Measurements from ENCODE around the gene TLR10. TPM values are rescaled to one million over a fixed set of nuclear protein-coding genes. Genes with fewer than 3 reads are reported as not detected.

The TLR10 gene
- total RNA-seq, 6 experiments from 2014 or later: not detected

DNA sequence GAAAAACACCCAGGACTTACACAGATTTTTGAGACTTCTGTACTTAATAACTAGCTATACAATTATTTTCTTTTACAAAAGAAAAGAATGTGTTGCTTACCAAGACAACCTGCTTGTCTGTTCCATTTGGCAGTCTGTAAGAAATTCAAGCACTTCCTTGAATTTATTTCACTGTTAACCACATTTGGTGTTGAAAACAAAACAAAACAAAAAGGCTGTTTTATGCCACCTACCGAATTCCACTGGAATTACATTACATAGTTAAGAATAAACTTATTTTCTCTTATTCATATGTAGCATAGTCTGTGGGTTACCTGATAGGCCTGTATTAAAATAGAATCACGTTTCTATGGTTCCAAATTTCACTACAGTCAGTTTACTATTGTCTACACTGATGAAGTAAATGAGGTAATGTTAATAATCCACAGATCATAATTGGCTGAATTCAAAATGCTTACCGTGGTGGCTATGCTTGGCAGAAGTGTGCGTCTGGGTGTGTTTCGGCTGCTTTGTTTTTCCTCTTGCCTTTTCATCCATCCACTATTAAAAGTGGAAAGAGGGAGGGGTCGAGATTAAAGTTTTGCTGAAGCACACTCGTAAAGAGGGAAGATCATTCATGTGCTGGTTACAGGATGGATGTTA lies 22.0 kb upstream of the TLR10 start, which contains the start of gene TLR1:
TSS of gene TLR1 (minus strand) at position 138 of the 642 bp plus-strand sequence. CDS start 5,960 bp downstream, outside the sequence.
- H3K4me1 Mint-ChIP-seq (ENCODE audit: low read depth): peaks cover 17% of the 10 kb centered on the region; the same call in 1 of the 2 replicates
- peak within 1 kb of the TSS; percentile 34; the same call in 1 of the 2 replicates for H3K4me3 Mint-ChIP-seq
- H3K27me3 Mint-ChIP-seq (ENCODE audit: insufficient read depth): peaks cover 2% of the 10 kb centered on the region; the same call in 1 of the 2 replicates
- H3K36me3 Mint-ChIP-seq (ENCODE audit: low read depth): no peaks in the 10 kb centered on the region
- H3K9me3 Mint-ChIP-seq: no peaks in the 10 kb centered on the region
- TF ChIP-seq, protein P1, sequence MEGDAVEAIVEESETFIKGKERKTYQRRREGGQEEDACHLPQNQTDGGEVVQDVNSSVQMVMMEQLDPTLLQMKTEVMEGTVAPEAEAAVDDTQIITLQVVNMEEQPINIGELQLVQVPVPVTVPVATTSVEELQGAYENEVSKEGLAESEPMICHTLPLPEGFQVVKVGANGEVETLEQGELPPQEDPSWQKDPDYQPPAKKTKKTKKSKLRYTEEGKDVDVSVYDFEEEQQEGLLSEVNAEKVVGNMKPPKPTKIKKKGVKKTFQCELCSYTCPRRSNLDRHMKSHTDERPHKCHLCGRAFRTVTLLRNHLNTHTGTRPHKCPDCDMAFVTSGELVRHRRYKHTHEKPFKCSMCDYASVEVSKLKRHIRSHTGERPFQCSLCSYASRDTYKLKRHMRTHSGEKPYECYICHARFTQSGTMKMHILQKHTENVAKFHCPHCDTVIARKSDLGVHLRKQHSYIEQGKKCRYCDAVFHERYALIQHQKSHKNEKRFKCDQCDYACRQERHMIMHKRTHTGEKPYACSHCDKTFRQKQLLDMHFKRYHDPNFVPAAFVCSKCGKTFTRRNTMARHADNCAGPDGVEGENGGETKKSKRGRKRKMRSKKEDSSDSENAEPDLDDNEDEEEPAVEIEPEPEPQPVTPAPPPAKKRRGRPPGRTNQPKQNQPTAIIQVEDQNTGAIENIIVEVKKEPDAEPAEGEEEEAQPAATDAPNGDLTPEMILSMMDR (IDR thresholded peaks at IDR 0.05): peak; percentile 80
- no peak within 1 kb of the TSS; the same call in 1 of the 2 replicates for H3K27ac Mint-ChIP-seq
- peak; percentile 42 for DNase-seq

DNA sequence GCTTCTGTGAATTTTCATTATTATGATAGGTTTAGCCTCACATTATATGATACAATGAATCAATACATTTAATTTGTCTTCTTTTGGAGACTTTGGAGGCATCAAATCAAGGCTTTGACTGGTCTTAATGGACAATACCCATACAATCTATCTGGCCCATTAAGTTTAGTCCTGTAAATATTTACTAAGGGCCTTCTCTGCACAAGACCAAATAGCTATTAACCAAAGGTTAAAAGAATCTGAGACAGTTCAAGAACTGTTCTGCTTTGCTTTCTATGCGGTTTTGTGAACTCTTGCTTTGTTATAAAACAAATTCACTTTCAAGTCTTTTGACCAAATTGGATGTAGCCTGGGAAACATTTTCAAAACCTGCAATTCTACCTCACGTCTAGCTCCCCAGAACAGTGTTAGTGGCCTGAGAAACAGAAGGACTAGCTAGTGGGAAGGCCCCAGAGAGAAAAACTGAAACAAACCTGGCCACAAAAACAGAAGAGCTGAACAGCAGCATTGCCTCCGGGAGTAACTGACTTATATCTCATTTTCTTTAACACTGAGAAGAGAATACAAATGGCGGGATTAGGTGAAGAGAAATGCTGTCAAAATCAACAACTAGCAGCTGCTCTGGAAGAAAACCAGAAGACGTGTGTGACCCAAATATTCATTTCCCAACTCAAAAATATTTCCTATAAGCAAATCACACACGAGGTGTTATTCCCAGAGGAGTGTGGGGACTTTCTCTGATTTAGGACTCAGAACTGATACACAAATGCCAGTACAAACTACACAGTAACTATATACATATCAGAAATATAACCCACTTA lies 21.3 kb upstream of the TLR10 start:
- TF ChIP-seq, protein P1 (IDR thresholded peaks at IDR 0.05): no peak
- no peak for DNase-seq
- no peaks in the 10 kb centered on the region for H3K36me3 Mint-ChIP-seq (ENCODE audit: low read depth)
- no peak overlapping the region for H3K27ac Mint-ChIP-seq
- no peak overlapping the region for H3K4me3 Mint-ChIP-seq
- H3K27me3 Mint-ChIP-seq (ENCODE audit: insufficient read depth): peaks cover 2% of the 10 kb centered on the region; the same call in 1 of the 2 replicates
- H3K4me1 Mint-ChIP-seq (ENCODE audit: low read depth): peaks cover 17% of the 10 kb centered on the region; the same call in 1 of the 2 replicates
- H3K9me3 Mint-ChIP-seq: no peaks in the 10 kb centered on the region

DNA sequence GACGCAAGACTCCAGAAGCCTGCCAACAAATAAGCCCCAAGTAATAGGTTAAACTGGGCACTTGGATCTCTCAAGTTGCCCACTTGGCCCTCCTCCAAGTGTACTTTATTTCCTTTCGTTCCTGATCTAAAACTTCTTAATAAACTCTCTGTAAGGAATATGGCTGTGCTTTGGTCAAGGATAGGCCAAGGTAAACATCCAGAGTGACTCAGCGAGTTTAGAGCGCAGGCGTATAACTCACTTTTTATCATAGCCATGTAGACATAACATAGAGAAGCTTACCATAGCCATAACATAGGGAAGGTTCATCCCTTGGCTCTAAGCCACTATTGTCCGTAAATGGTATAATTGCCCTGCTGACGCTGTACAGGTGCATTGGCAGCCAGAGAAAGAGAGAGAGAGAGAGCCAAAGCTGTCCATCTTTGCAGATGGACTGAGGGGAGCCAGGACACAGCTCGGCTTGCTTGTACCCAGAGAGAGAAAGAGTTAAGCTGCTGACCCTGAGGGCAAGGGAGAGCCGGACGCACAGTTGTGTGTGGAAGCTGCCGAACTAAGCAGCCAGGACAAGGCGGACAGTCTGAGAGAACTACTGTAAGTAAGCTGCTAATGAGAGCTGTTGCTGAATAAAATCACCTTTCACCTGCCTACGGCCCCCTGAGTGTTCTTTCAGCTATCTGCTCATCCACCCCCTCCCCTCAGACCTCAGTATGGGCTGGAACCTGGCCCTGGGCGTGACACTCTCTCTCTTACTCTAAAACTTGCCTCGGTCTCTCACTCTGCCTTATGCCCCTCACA lies 20.0 kb upstream of the TLR10 start:
- no peak overlapping the region for H3K27ac Mint-ChIP-seq
- peaks cover 17% of the 10 kb centered on the region; the same call in 1 of the 2 replicates for H3K4me1 Mint-ChIP-seq (ENCODE audit: low read depth)
- no peak overlapping the region for H3K4me3 Mint-ChIP-seq
- H3K27me3 Mint-ChIP-seq (ENCODE audit: insufficient read depth): peaks cover 2% of the 10 kb centered on the region; the same call in 1 of the 2 replicates
- TF ChIP-seq, protein P1 (IDR thresholded peaks at IDR 0.05): no peak
- H3K36me3 Mint-ChIP-seq (ENCODE audit: low read depth): no peaks in the 10 kb centered on the region
- H3K9me3 Mint-ChIP-seq: no peaks in the 10 kb centered on the region
- DNase-seq: no peak

DNA sequence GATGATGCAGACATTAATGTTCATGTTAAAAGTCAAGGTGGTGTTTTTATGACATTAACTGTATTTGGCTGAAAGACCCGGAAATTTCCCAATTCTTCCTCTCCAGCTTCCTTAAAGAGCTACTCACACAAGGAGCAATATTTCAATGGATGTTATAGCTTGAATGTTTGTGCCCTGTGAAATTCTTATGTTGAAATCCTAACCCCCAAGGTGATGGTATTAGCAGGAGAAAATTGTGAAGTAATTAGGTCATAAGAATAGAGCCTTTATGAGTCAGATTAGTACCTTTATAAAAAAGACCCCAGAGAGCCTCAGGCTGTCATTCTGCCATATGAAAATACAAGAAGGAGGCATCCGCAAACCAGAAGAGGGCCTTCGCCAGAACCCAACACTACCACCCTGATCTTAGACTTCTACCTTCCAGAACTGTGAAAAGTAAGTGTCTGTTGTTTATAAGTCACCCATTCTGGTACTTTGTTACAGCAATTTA lies 18.2 kb upstream of the TLR10 start:
- TF ChIP-seq, protein P1 (IDR thresholded peaks at IDR 0.05): no peak
- Mint-ChIP-seq H3K9me3 (no peaks in the 10 kb centered on the region), H3K4me3 (no peak overlapping the region), H3K27ac (no peak overlapping the region), H3K4me1 (ENCODE audit: low read depth) (peaks cover 17% of the 10 kb centered on the region; the same call in 1 of the 2 replicates), H3K27me3 (ENCODE audit: insufficient read depth) (peaks cover 8% of the 10 kb centered on the region), H3K36me3 (ENCODE audit: low read depth) (no peaks in the 10 kb centered on the region)
- no peak for DNase-seq

DNA sequence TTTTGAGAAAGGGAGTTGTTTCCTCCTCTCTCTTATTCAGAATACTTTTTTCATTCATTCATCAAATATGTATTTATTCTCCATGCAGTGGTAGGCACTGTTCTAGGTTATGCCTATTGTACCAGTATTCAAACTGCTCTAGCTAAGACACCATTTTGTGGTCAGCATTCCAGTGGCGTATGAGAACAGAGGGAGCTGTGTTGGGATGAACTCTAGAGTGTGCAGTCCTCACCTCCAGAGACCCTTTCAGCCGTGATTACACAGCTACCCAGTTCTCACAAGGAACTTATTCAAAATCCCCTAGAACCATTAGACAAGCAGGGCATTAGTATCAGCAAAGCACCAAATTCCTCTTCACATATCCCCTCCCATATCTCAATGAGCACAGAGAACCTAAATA lies 17.6 kb upstream of the TLR10 start:
- no peak overlapping the region for H3K27ac Mint-ChIP-seq
- TF ChIP-seq, protein P1 (IDR thresholded peaks at IDR 0.05): no peak
- no peaks in the 10 kb centered on the region for H3K9me3 Mint-ChIP-seq

More for the DNA sequence above, 17.6 kb upstream of the TLR10 start:
- Mint-ChIP-seq H3K4me1 (ENCODE audit: low read depth) (peaks cover 12% of the 10 kb centered on the region; the same call in 1 of the 2 replicates), H3K4me3 (no peak overlapping the region), H3K36me3 (ENCODE audit: low read depth) (no peaks in the 10 kb centered on the region), H3K27me3 (ENCODE audit: insufficient read depth) (peaks cover 10% of the 10 kb centered on the region)
- no peak for DNase-seq

Data from HFFc6 (cell line).